Measurements from ENCODE around the gene COL26A1.

DNA sequence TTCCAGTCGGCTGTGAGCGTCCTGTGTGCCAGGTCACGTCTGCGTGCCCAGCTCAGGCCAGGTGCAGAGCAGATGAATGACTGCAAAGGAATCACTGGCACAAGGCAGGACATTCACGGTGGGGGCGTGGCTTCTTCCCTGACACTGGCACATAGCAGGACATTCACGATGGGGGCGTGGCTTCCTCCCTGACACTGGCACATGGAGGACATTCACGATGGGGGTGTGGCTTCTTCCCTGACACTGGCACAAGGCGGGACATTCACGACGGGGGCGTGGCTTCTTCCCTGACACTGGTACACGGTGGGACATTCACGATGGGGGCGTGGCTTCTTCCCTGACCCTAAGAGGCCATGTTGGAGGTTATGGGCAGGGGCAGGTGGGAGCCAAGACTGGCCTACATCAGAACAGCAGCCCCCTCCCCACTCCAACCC lies 202.1 kb downstream of the COL26A1 start:
- TF ChIP-seq, protein P1, sequence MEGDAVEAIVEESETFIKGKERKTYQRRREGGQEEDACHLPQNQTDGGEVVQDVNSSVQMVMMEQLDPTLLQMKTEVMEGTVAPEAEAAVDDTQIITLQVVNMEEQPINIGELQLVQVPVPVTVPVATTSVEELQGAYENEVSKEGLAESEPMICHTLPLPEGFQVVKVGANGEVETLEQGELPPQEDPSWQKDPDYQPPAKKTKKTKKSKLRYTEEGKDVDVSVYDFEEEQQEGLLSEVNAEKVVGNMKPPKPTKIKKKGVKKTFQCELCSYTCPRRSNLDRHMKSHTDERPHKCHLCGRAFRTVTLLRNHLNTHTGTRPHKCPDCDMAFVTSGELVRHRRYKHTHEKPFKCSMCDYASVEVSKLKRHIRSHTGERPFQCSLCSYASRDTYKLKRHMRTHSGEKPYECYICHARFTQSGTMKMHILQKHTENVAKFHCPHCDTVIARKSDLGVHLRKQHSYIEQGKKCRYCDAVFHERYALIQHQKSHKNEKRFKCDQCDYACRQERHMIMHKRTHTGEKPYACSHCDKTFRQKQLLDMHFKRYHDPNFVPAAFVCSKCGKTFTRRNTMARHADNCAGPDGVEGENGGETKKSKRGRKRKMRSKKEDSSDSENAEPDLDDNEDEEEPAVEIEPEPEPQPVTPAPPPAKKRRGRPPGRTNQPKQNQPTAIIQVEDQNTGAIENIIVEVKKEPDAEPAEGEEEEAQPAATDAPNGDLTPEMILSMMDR (IDR thresholded peaks at IDR 0.05), result no peak
- no peak for TF ChIP-seq POLR2A (IDR thresholded peaks at IDR 0.05)
